ENCODE measurements around the gene ADAMTSL5. TPM values are rescaled to one million over a fixed set of nuclear protein-coding genes. Genes with fewer than 3 reads are reported as not detected.

Gene ADAMTSL5
- total and polyA plus RNA-seq, 9 of the 15 experiments (the other 6 are each of a cell fraction or from before 2014, with no cell fraction given), result 1.0 to 11.6 (median 4.1) TPM

DNA sequence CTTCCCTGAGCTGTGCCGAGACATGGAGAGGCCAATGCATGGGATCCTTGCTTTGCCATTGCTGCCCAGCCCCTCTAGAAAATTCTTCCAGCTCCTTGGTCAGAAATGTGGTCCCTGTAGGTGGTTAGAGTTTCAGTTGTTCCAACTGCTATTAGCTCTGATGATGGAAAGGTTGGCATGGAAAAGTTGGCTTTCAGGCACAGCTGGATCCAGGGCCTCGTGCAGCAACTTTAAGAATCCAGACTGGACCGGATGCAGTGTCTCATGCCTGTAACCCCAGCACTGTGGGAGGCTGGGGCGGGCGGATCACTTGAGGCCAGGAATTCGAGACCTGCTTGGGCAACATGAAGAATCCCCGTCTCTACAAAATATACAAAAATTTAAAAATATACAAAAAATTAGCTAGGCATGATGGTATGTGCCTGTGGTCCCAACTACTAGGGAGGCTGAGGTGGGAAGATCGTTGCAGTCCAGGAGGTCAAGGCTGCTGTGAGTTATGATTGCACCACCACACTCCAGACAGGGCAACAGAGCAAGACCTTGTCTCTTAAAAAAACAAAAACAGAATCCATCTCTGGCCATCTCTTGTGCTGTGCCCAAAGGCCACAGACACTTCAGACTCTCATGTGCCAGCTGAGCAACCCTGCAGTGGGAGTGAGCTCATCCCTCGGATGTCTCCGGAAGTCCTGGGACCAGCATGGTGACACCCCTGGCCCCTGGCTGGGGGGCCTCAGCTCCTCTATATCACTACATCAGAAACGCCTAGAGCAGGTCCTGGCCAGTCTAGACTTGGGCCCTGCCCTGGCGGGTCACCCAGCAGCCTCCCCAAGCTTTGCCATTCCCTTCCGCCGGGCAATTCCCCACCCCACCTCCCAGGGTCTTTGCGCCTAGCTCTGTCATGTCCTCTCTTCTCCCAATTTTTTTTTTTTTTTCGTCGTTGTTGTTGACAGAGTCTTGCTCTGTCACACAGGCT is 38.5 kb upstream of the ADAMTSL5 start:
- Histone ChIP-seq H2AFZ (ENCODE audit: low read depth, low read length) (no peak overlapping the region), H3K27ac (ENCODE audit: extremely low read depth, low read depth, low read length) (no peak overlapping the region), H4K20me1 (replicated peaks; ENCODE audit: control insufficient read depth, insufficient read depth, low read length) (no peaks in the 10 kb centered on the region), H3K79me2 (ENCODE audit: control insufficient read depth, insufficient read depth, low read length) (no peaks in the 10 kb centered on the region), H3K4me1 (replicated peaks in 1 of 2; ENCODE audit: control insufficient read depth in 2 of 2, insufficient read depth in 2 of 2, low read length in 2 of 2) (peaks cover 3 to 29% of the 10 kb centered on the region in 2 experiments; a peak in 3 of 5 replicates), H3K36me3 (ENCODE audit: control insufficient read depth, insufficient read depth, low read length) (peaks cover 1% of the 10 kb centered on the region; the same call in 1 of the 3 replicates), H3K9me1 (ENCODE audit: control insufficient read depth, insufficient read depth, low read length) (no peaks in the 10 kb centered on the region), H3K4me2 (ENCODE audit: insufficient read depth, low read length) (no peak overlapping the region), H3K4me3 (no peak overlapping the region), H3K9me3 (replicated peaks; ENCODE audit: control insufficient read depth, insufficient read depth, low read depth, low read length) (no peaks in the 10 kb centered on the region), H3K9ac (ENCODE audit: insufficient read depth in 1 of 2, low read depth in 2 of 2, low read length in 2 of 2) (peak overlapping the region in 1 of 2 experiments; percentile 68; a peak in 2 of 4 replicates), H3K27me3 (ENCODE audit: control insufficient read depth in 2 of 2, insufficient read depth in 2 of 2, low read length in 2 of 2) (no peaks in the 10 kb centered on the region; a peak in 1 of 5 replicates)
- DNase-seq (ENCODE audit: extremely low read depth in 1 of 4, low spot score in 3 of 4) (no peak), FAIRE-seq (peak; percentile 48), ATAC-seq (no peak)
- in situ Hi-C loops (cut with MboI) (no loop called here), intact Hi-C loops (cut with micrococcal nuclease) (no loop called here)
- CTCF ChIA-PET (ENCODE audit: low intra/inter-chr PET ratio), result no interaction called here
- BruUV-seq (replicated peaks), result no TSS peak
- 32% methylated on average over 11 of the region's 17 CpGs for WGBS (ENCODE audit: insufficient coverage, low coverage, missing lambda C conversion rate)
- POLR2A ChIA-PET, result interaction anchor here (0.6 kb wide), 1 partner anchor 11 kb away, joined by 3 read pairs; no protein-coding TSS in a partner anchor
- TF ChIP-seq EHMT2 (IDR thresholded peaks at IDR 0.05) (no peak), IRF2 (CRISPR knock-in tag; IDR thresholded peaks at IDR 0.05) (no peak), NR2F6 (CRISPR knock-in tag; IDR thresholded peaks at IDR 0.05) (no peak), ZNF324 (CRISPR knock-in tag; IDR thresholded peaks at IDR 0.05) (no peak), TCF7L2 (IDR thresholded peaks at IDR 0.05; ENCODE audit: low read depth, low read length) (no peak)
